HG03457 (cell line): ENCODE data around the gene MTHFR.
"Not testable (repeated sequence)": the region's sequence is repeated elsewhere in the genome, so short reads cannot be mapped to it uniquely, and the experiment has no call there.

Experiments used
- ATAC-seq: cut with Tn5 transposase; IDR thresholded peaks from one replicate; pipeline ENCODE4 v1.9.1; 2021; ENCODE audit warnings: moderate number of reproducible peaks; ENCODE audit not compliant: unreplicated experiment

The MTHFR gene

GRCh38 chr1:11833900-11834299, 28.1 kb upstream of the MTHFR start:
- no peak for ATAC-seq

- no peak for ATAC-seq
Measured at GRCh38 chr1:11833497-11833896, 27.7 kb upstream of the MTHFR start.

- ATAC-seq: no peak
Measured at GRCh38 chr1:11831945-11832725, 26.4 kb upstream of the MTHFR start.

GRCh38 chr1:11828511-11828910, 22.7 kb upstream of the MTHFR start:
- ATAC-seq: no peak

- ATAC-seq: no peak
Measured at GRCh38 chr1:11826946-11827345, 21.2 kb upstream of the MTHFR start.

- ATAC-seq: no peak
Measured at GRCh38 chr1:11825131-11825530, 19.4 kb upstream of the MTHFR start.

- no peak for ATAC-seq
Measured at GRCh38 chr1:11823366-11824137, 17.8 kb upstream of the MTHFR start.

- no peak for ATAC-seq
Measured at GRCh38 chr1:11822091-11822490, 16.3 kb upstream of the MTHFR start.

- no peak for ATAC-seq
Measured at GRCh38 chr1:11817192-11817591, 11.4 kb upstream of the MTHFR start.

- ATAC-seq: no peak
Measured at GRCh38 chr1:11813021-11813420, 7.3 kb upstream of the MTHFR start.

GRCh38 chr1:11807133-11807532, 1.4 kb upstream of the MTHFR start:
- ATAC-seq: no peak

GRCh38 chr1:11806307-11806936, 658 bp upstream of the MTHFR start:
- peak; percentile 29 for ATAC-seq

GRCh38 chr1:11804666-11805421, 920 bp downstream of the MTHFR start:
- ATAC-seq: no peak

GRCh38 chr1:11803924-11804665, 1.7 kb downstream of the MTHFR start:
- ATAC-seq: not testable (repeated sequence)

GRCh38 chr1:11802973-11803885, 2.5 kb downstream of the MTHFR start:
- no peak for ATAC-seq

GRCh38 chr1:11802616-11802972, 3.2 kb downstream of the MTHFR start:
- ATAC-seq: no peak

- ATAC-seq: no peak
Measured at GRCh38 chr1:11800756-11801433, 4.9 kb downstream of the MTHFR start.

GRCh38 chr1:11800391-11800755, 5.4 kb downstream of the MTHFR start:
- no peak for ATAC-seq

GRCh38 chr1:11799896-11800295, 5.9 kb downstream of the MTHFR start:
- ATAC-seq: no peak
